Chondrocyte (in vitro differentiated cells): ENCODE measurements around the gene CREB5. TPM values are rescaled to one million over a fixed set of nuclear protein-coding genes. Genes with fewer than 3 reads are reported as not detected.

ENCODE experiments used
- DNase-seq: peaks from one replicate; pipeline ENCODE4 v3.0.0; 2021; ENCODE audit warnings: mixed read lengths, low spot score
- H3K27ac Mint-ChIP-seq: one replicate; pipeline ENCODE4 v1.8.0; 2021; ENCODE audit warnings: mild to moderate bottlenecking, moderate library complexity, mixed read lengths; ENCODE audit not compliant: unreplicated experiment
- H3K27me3 Mint-ChIP-seq: 2 replicates; pipeline ENCODE4 v1.8.0; 2021; ENCODE audit warnings: low read depth, mixed read lengths
- H3K36me3 Mint-ChIP-seq: 2 replicates; pipeline ENCODE4 v1.8.0; 2021; ENCODE audit warnings: low read depth, mixed read lengths
- H3K4me1 Mint-ChIP-seq: 2 replicates; pipeline ENCODE4 v1.8.0; 2021; ENCODE audit warnings: low read depth, mild to moderate bottlenecking, mixed read lengths
- H3K4me3 Mint-ChIP-seq: one replicate; pipeline ENCODE4 v1.8.0; 2021; ENCODE audit warnings: mild to moderate bottlenecking, moderate library complexity, mixed read lengths; ENCODE audit not compliant: unreplicated experiment
- H3K9me3 Mint-ChIP-seq: 2 replicates; pipeline ENCODE4 v1.8.0; 2021; ENCODE audit warnings: low read depth, mixed read lengths
- CTCF ChIP-seq: fragments of 200-600 bp; sonication (generic); IDR thresholded peaks from 2 replicates; pipeline ENCODE4 v1.5.0; 2021; ENCODE audit warnings: antibody characterized with exemption, mild to moderate bottlenecking, moderate library complexity
- total RNA-seq: library from RNA; stranded (reverse); gene quantifications from 3 replicates; pipeline ENCODE4 v1.2.1, GENCODE V29; 2021

Gene CREB5
- total RNA-seq, 1 donor from 2014 or later: 8.2 TPM

DNA sequence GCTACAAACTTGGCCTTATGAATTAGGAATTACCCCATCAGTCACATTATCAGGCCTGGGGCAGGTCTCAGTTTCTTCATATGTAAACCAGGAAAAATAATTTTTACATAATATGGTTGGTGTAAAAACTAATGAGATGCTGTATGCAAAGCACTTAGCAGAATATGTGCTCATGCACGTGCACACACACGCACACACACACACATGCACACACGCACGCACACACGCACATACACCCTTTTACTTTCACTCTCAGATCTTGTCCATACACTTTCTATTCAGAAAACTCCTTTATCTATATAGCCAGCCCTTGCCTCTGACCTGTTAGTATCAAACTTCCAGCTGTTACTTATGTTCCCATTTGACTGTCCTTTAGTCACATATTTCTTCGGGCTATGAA, 92.7 kb downstream of the CREB5 start:
- H3K27ac Mint-ChIP-seq: no peak overlapping the region
- no peaks in the 10 kb centered on the region for H3K36me3 Mint-ChIP-seq
- H3K4me1 Mint-ChIP-seq: peaks cover 16% of the 10 kb centered on the region
- no peaks in the 10 kb centered on the region for H3K9me3 Mint-ChIP-seq
- no peak for TF ChIP-seq CTCF
- no peak overlapping the region for H3K4me3 Mint-ChIP-seq
- no peaks in the 10 kb centered on the region for H3K27me3 Mint-ChIP-seq
- DNase-seq: no peak

DNA sequence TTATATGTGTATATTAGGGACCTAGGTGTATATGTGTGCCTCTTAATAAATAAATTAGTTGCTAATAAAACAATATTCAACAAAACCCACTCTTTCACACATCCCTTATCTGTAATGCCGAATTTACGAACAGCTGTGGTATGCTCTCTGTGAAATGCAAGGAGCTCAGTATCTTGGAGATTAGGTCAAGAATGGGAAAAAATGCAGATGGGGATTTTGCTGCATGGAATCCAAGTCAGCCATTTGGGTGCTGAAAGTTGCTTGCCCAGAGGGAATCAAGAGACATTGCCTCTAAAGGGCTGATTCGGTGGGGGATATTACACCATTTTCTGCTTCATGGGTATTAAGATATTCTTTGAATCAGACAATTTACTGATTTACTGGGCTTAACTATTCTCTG, 93.5 kb downstream of the CREB5 start:
- Mint-ChIP-seq H3K27me3 (no peaks in the 10 kb centered on the region), H3K9me3 (no peaks in the 10 kb centered on the region), H3K27ac (no peak overlapping the region), H3K36me3 (no peaks in the 10 kb centered on the region), H3K4me1 (peaks cover 19% of the 10 kb centered on the region), H3K4me3 (no peak overlapping the region)
- no peak for DNase-seq
- no peak for TF ChIP-seq CTCF

- DNase-seq: no peak
- no peaks in the 10 kb centered on the region for H3K27me3 Mint-ChIP-seq
- no peak overlapping the region for H3K4me3 Mint-ChIP-seq
- no peaks in the 10 kb centered on the region for H3K36me3 Mint-ChIP-seq
- peaks cover 19% of the 10 kb centered on the region for H3K4me1 Mint-ChIP-seq
- TF ChIP-seq CTCF: no peak
- H3K9me3 Mint-ChIP-seq: no peaks in the 10 kb centered on the region
- no peak overlapping the region for H3K27ac Mint-ChIP-seq
These were observed 95.4 kb downstream of the CREB5 start for GRCh38 chr7:28507525-28508282.

DNA sequence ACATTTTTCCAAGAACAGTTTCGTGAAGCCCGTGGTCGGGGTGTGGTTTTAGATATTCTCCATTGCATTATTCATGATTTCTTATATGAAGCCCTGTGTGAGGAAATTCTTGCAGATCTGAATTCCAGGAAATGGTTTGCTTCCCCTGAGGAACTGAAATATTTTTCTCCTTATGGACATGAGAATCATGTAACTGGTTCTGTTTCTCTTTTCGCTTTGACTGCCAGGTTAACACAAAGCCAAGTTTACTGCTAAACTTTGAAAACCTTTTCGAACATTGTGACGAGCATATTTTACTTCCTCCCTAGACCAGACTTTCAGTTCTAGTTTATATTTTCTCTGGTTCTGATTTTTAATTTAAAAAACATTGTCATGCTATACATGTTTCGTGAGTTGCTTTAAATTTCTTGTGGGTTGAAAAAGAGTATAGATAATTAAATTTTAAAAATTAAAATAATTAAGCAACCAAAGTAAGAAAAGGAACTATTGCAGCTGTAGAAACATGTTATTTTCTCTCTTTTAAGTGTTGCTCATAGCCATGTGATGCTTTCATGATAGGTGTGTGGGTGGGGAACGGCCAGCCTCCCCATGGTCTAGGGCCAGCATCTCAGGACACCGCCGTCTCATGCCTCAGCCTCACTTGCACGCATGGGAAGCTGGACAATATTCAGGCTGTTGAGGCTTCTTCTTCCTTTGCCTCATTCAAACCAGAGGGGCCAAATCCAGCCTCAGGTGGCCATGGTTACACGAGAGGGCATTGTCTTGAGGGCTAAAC, 97.1 kb downstream of the CREB5 start:
- Mint-ChIP-seq H3K36me3 (no peaks in the 10 kb centered on the region), H3K27ac (peak overlapping the region; percentile 82), H3K27me3 (no peaks in the 10 kb centered on the region), H3K4me1 (peaks cover 19% of the 10 kb centered on the region), H3K4me3 (peak overlapping the region; percentile 14), H3K9me3 (no peaks in the 10 kb centered on the region)
- no peak for TF ChIP-seq CTCF
- no peak for DNase-seq

- H3K27ac Mint-ChIP-seq: no peak overlapping the region
- H3K27me3 Mint-ChIP-seq: no peaks in the 10 kb centered on the region
- H3K36me3 Mint-ChIP-seq: no peaks in the 10 kb centered on the region
- peaks cover 19% of the 10 kb centered on the region for H3K4me1 Mint-ChIP-seq
- no peaks in the 10 kb centered on the region for H3K9me3 Mint-ChIP-seq
- DNase-seq: no peak
- no peak for TF ChIP-seq CTCF
- H3K4me3 Mint-ChIP-seq: no peak overlapping the region
These were observed 97.7 kb downstream of the CREB5 start for GRCh38 chr7:28510026-28510369.
